IMR-90 (cell line): ENCODE data around the gene DARS1. TPM values are rescaled to one million over a fixed set of nuclear protein-coding genes. Genes with fewer than 3 reads are reported as not detected.

ENCODE experiments used
- ATAC-seq: fragments of 200-7000 bp; cut with Tn5 transposase; 2 replicates; pipeline ENCODE4 v1.9.1; 2020; ENCODE audit warnings: low read depth, mild to moderate bottlenecking, moderate library complexity
- BruUV-seq: library from RNA; stranded (reverse); fragments of 400-500 nt; replicated peaks from 2 replicates; lab custom pipeline; 2021; lab: Mats Ljungman, UMichigan
- CTCF ChIA-PET: fragments of 300-600 bp; formaldehyde crosslinking; extraction: SDS; loops from one replicate; lab custom pipeline; 2021; ENCODE audit warnings: antibody characterized with exemption; lab: Yijun Ruan, JAX
- POLR2A ChIA-PET: fragments of 300-600 bp; sonication (Branson Sonifier 250); formaldehyde crosslinking; loops from one replicate; lab custom pipeline; 2022; ENCODE audit warnings: antibody characterized with exemption; ENCODE audit not compliant: unreplicated experiment; lab: Charles Lee
- DNase-seq: peaks from one replicate; pipeline ENCODE4 v3.0.0; 2013
- H2AFZ ChIP-seq: replicated peaks from 2 replicates; pipeline ENCODE3; 2013; ENCODE audit warnings: low read length, mild to moderate bottlenecking; ENCODE audit not compliant: poor library complexity
- H2AK5ac ChIP-seq: 2 replicates; pipeline ENCODE4 v1.6.1; 2013; ENCODE audit warnings: low read depth, low read length, inconsistent platforms
- H2AK9ac ChIP-seq: replicated peaks from 2 replicates; pipeline ENCODE3; 2013; ENCODE audit warnings: mild to moderate bottlenecking, low read depth, low read length, moderate library complexity; ENCODE audit not compliant: poor library complexity
- H2BK120ac ChIP-seq: 2 replicates; pipeline ENCODE4 v1.6.1; 2013; ENCODE audit warnings: low read depth, low read length, inconsistent platforms
- H2BK15ac ChIP-seq: 3 replicates; pipeline ENCODE4 v1.6.1; 2013; ENCODE audit warnings: low read depth, low read length, inconsistent platforms
- H2BK20ac ChIP-seq: 2 replicates; pipeline ENCODE4 v1.6.1; 2013; ENCODE audit warnings: low read depth, mild to moderate bottlenecking, inconsistent platforms, low read length, moderate library complexity
- H2BK5ac ChIP-seq: 2 replicates; pipeline ENCODE4 v1.6.1; 2013; ENCODE audit warnings: mild to moderate bottlenecking, low read depth, low read length, inconsistent platforms; ENCODE audit not compliant: poor library complexity, severe bottlenecking
- H3K14ac ChIP-seq: replicated peaks from 2 replicates; pipeline ENCODE4 v1.6.1; 2013; ENCODE audit warnings: low read depth, low read length, inconsistent platforms
- H3K18ac ChIP-seq: 2 replicates; pipeline ENCODE4 v1.6.1; 2013; ENCODE audit warnings: low read depth, low read length, control low read depth
- H3K23ac ChIP-seq: 2 replicates; pipeline ENCODE4 v1.6.1; 2013; ENCODE audit warnings: low read depth, low read length, inconsistent platforms
- H3K27ac ChIP-seq: 2 replicates; pipeline ENCODE4 v1.5.1; 2013; ENCODE audit warnings: mild to moderate bottlenecking, control low read depth, low read length; ENCODE audit not compliant: insufficient read depth
- H3K27me3 ChIP-seq: 2 replicates; pipeline ENCODE4 v1.6.1; 2013; ENCODE audit warnings: low read length; ENCODE audit not compliant: control insufficient read depth, insufficient read depth
- H3K36me3 ChIP-seq: 2 replicates; pipeline ENCODE4 v1.6.1; 2013; ENCODE audit warnings: low read length, mixed read lengths; ENCODE audit not compliant: control insufficient read depth, insufficient read depth
- H3K4ac ChIP-seq: 2 replicates; pipeline ENCODE4 v1.6.1; 2013; ENCODE audit warnings: low read depth, low read length, inconsistent platforms
- H3K4me1 ChIP-seq: 2 replicates; pipeline ENCODE4 v1.6.1; 2013; ENCODE audit warnings: low read length, mixed read lengths; ENCODE audit not compliant: control insufficient read depth, insufficient read depth
- H3K4me2 ChIP-seq: 2 replicates; pipeline ENCODE4 v1.6.1; 2013; ENCODE audit warnings: low read depth, mild to moderate bottlenecking, control low read depth, low read length, moderate library complexity
- H3K4me3 ChIP-seq: 2 replicates; pipeline ENCODE4 v1.5.1; 2013; ENCODE audit warnings: low read depth, mild to moderate bottlenecking, control low read depth, low read length, moderate library complexity; ENCODE audit not compliant: insufficient read depth
- H3K56ac ChIP-seq: 2 replicates; pipeline ENCODE4 v1.6.1; 2013; ENCODE audit warnings: low read length, inconsistent platforms; ENCODE audit not compliant: insufficient read depth; ENCODE audit errors: extremely low read depth
- H3K79me1 ChIP-seq, 2 experiments: 2 replicates each; pipeline ENCODE4 v1.6.1; 2013; ENCODE audit warnings: low read length in 2 of 2, inconsistent platforms in 1 of 2, low read depth in 1 of 2
- H3K9ac ChIP-seq: 2 replicates; pipeline ENCODE4 v1.6.1; 2013; ENCODE audit warnings: low read depth, low read length, control low read depth
- H3K9me1 ChIP-seq: 2 replicates; pipeline ENCODE4 v1.6.1; 2013; ENCODE audit warnings: low read length, inconsistent platforms; ENCODE audit not compliant: insufficient read depth
- H3K9me3 ChIP-seq: 2 replicates; pipeline ENCODE4 v1.6.1; 2013; ENCODE audit warnings: low read length; ENCODE audit not compliant: control insufficient read depth, insufficient read depth
- H4K20me1 ChIP-seq: 2 replicates; pipeline ENCODE4 v1.6.1; 2013; ENCODE audit warnings: low read length, inconsistent platforms; ENCODE audit not compliant: insufficient read depth
- H4K5ac ChIP-seq: 2 replicates; pipeline ENCODE4 v1.6.1; 2013; ENCODE audit warnings: mild to moderate bottlenecking, low read depth, low read length, control low read depth
- H4K8ac ChIP-seq, 2 experiments: 2 replicates each; pipeline ENCODE4 v1.6.1; 2013; ENCODE audit warnings: low read depth in 2 of 2, low read length in 2 of 2, control low read depth in 1 of 2, inconsistent platforms in 1 of 2
- H4K91ac ChIP-seq: 2 replicates; pipeline ENCODE4 v1.6.1; 2013; ENCODE audit warnings: low read depth, low read length, inconsistent platforms; ENCODE audit not compliant: insufficient read depth
- BHLHE40 ChIP-seq: fragments of 150-350 bp; IDR thresholded peaks from 2 replicates; pipeline ENCODE4 v1.6.1; 2016; ENCODE audit warnings: mild to moderate bottlenecking, low read depth, low read length
- CEBPB ChIP-seq: IDR thresholded peaks from 2 replicates; pipeline ENCODE4 v1.6.1; 2012; ENCODE audit warnings: low read depth, low read length, improper control_type of control experiment
- CHD1 ChIP-seq: IDR thresholded peaks from 2 replicates; pipeline ENCODE4 v1.6.1; 2012; ENCODE audit warnings: low read depth, low read length, improper control_type of control experiment
- FOS ChIP-seq: fragments of 150-350 bp; IDR thresholded peaks from 2 replicates; pipeline ENCODE4 v1.6.1; 2016; ENCODE audit warnings: low read depth, low read length
- MAFK ChIP-seq: IDR thresholded peaks from 2 replicates; pipeline ENCODE4 v1.6.1; 2012; ENCODE audit warnings: low read depth, low read length, improper control_type of control experiment
- MAZ ChIP-seq: IDR thresholded peaks from 2 replicates; pipeline ENCODE4 v1.6.1; 2012; ENCODE audit warnings: low read depth, mild to moderate bottlenecking, low read length, improper control_type of control experiment, moderate library complexity, borderline replicate concordance
- MXI1 ChIP-seq: IDR thresholded peaks from 2 replicates; pipeline ENCODE4 v1.6.1; 2012; ENCODE audit warnings: low read depth, mild to moderate bottlenecking, low read length, moderate library complexity, borderline replicate concordance
- NFE2L2 ChIP-seq: fragments of 150-350 bp; IDR thresholded peaks from 2 replicates; pipeline ENCODE4 v1.6.1; 2016; ENCODE audit warnings: low read depth, mild to moderate bottlenecking, low read length
- POLR2A ChIP-seq: IDR thresholded peaks from 2 replicates; pipeline ENCODE4 v1.6.1; 2012; ENCODE audit warnings: mild to moderate bottlenecking, low read depth, low read length
- RAD21 ChIP-seq: IDR thresholded peaks from 2 replicates; pipeline ENCODE4 v1.6.1; 2012; ENCODE audit warnings: low read length, improper control_type of control experiment
- RCOR1 ChIP-seq: IDR thresholded peaks from 2 replicates; pipeline ENCODE4 v1.6.1; 2012; ENCODE audit warnings: mild to moderate bottlenecking, low read length, improper control_type of control experiment; ENCODE audit not compliant: insufficient replicate concordance
- RFX5 ChIP-seq: IDR thresholded peaks from 2 replicates; pipeline ENCODE4 v1.8.0; 2012; ENCODE audit warnings: low read depth, mild to moderate bottlenecking, low read length, moderate library complexity
- SMC3 ChIP-seq: fragments of 150-350 bp; IDR thresholded peaks from 2 replicates; pipeline ENCODE4 v1.6.1; 2016; ENCODE audit warnings: low read depth, mild to moderate bottlenecking, antibody characterized with exemption, low read length, moderate library complexity
- WGBS, 2 experiments: methylation state at CpG; one replicate each; pipeline versions ENCODE4 v1.1.5 to v1.1.7; 2013; ENCODE audit warnings: missing lambda C conversion rate in 2 of 2; ENCODE audit not compliant: insufficient read length in 1 of 2; ENCODE audit errors: extremely low coverage in 2 of 2; 5-methylcytosine and 5-hydroxymethylcytosine counted together
- dilution Hi-C: fragments of 300-500 bp; cut with HindIII; formaldehyde crosslinking; loops from one replicate; pipeline ENCODE4 v1.14.3; 2018; ENCODE audit warnings: low sequenced_read_pairs; ENCODE audit not compliant: unreplicated experiment
- in situ Hi-C: fragments of 300-500 bp; cut with MboI; formaldehyde crosslinking; loops from 3 replicates; pipeline ENCODE4 v1.14.3; 2019; ENCODE audit warnings: low sequenced_read_pairs, inconsistent platforms, mixed read lengths
- intact Hi-C: fragments of 100-400 bp; cut with micrococcal nuclease; formaldehyde crosslinking; loops from 2 replicates; pipeline ENCODE4 v1.10.0; 2022
- polyA plus RNA-seq, 3 experiments: library from polyadenylated mRNA; depleted of rRNA; stranded (reverse); fragments of >200 nt; gene quantifications; 2 replicates each; pipeline ENCODE4 v1.2.3, GENCODE V29; 2012; ENCODE audit warnings: low replicate concordance in 1 of 3
- total RNA-seq: library from RNA; depleted of rRNA; stranded (reverse); fragments of >200 nt; gene quantifications from 2 replicates; pipeline ENCODE4 v1.2.3, GENCODE V29; 2012
- TF ChIP-seq, protein P1 (sequence below): fragments of 150-350 bp; IDR thresholded peaks from 2 replicates; pipeline ENCODE4 v1.6.1; 2016; ENCODE audit warnings: low read depth, mild to moderate bottlenecking, low read length, moderate library complexity, borderline replicate concordance
- TF ChIP-seq, protein P2 (sequence below): conservative IDR thresholded peaks from 2 replicates; pipeline ENCODE4 v1.5.1; 2012; ENCODE audit warnings: mild to moderate bottlenecking, low read depth, low read length, improper control_type of control experiment
- TF ChIP-seq, protein P3 (sequence below): fragments of 150-350 bp; IDR thresholded peaks from 2 replicates; pipeline ENCODE4 v1.6.1; 2017; ENCODE audit warnings: mild to moderate bottlenecking, antibody characterized with exemption, low read length, low read depth

DARS1 gene
- total and polyA plus RNA-seq, 2 of the 4 experiments (the other 2 are of a cell fraction) = 56.5 to 66.5 TPM

DNA sequence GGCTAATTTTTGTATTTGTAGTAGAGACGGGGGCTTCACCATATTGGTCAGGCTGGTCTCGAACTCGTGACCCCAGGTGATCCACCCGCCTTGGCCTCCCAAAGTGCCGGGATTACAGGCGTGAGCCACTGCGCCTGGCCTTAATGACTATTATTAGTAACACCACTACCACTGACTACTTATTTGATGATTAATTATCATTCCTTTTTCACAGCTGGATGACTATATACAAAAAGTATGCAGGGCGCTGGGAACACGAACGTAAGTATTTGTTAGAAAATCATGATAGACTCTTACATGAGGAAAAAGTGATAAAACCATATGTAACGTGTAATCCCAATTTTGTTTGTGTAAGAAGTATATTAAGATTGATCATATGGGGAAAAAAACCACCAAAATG lies 21.6 kb downstream of the DARS1 start:
- H4K8ac ChIP-seq = no peak overlapping the region
- no CpG with 5 or more reads among the region's 11 CpGs for WGBS, 2 experiments
- H3K9me1 ChIP-seq = no peaks in the 10 kb centered on the region
- H2AK9ac ChIP-seq = no peak overlapping the region
- no peak overlapping the region for H3K14ac ChIP-seq
- H2AFZ ChIP-seq = no peak overlapping the region
- DNase-seq (peak; percentile 37), ATAC-seq (no peak)
- peaks cover 2% of the 10 kb centered on the region; the same call in 1 of the 2 replicates for H3K4me1 ChIP-seq
- dilution Hi-C loops = no loop called here
- POLR2A ChIA-PET = no interaction called here
- peaks cover 4 to 20% of the 10 kb centered on the region in 2 experiments for H3K79me1 ChIP-seq
- H3K4ac ChIP-seq = no peak overlapping the region
- no peaks in the 10 kb centered on the region for H3K27me3 ChIP-seq
- H3K18ac ChIP-seq = no peak overlapping the region
- H3K23ac ChIP-seq = no peak overlapping the region
- intact Hi-C loops = no loop called here
- H4K91ac ChIP-seq = no peak overlapping the region
- H3K27ac ChIP-seq = no peak overlapping the region
- H2BK15ac ChIP-seq = no peak overlapping the region
- in situ Hi-C loops = no loop called here
- H4K20me1 ChIP-seq = peaks cover 3% of the 10 kb centered on the region; the same call in 1 of the 2 replicates
- no peaks in the 10 kb centered on the region for H3K9me3 ChIP-seq
- H2BK20ac ChIP-seq = no peak overlapping the region
- no peak overlapping the region for H3K56ac ChIP-seq
- no peak overlapping the region for H2BK5ac ChIP-seq
- CTCF ChIA-PET = no interaction called here
- no peak overlapping the region for H3K4me2 ChIP-seq
- no TSS peak for BruUV-seq
- no peak overlapping the region for H3K9ac ChIP-seq
- H2BK120ac ChIP-seq = no peak overlapping the region
- H3K36me3 ChIP-seq = peaks cover 5% of the 10 kb centered on the region
- no peak for TF ChIP-seq RFX5
- no peak for TF ChIP-seq MAZ
- no peak for TF ChIP-seq FOS
- no peak for TF ChIP-seq CEBPB
- TF ChIP-seq, protein P1, sequence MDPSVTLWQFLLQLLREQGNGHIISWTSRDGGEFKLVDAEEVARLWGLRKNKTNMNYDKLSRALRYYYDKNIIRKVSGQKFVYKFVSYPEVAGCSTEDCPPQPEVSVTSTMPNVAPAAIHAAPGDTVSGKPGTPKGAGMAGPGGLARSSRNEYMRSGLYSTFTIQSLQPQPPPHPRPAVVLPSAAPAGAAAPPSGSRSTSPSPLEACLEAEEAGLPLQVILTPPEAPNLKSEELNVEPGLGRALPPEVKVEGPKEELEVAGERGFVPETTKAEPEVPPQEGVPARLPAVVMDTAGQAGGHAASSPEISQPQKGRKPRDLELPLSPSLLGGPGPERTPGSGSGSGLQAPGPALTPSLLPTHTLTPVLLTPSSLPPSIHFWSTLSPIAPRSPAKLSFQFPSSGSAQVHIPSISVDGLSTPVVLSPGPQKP = no peak
- TF ChIP-seq BHLHE40 = no peak
- TF ChIP-seq SMC3 = no peak
- no peak for TF ChIP-seq MXI1
- no peak for TF ChIP-seq RAD21
- no peak for TF ChIP-seq CHD1
- TF ChIP-seq POLR2A = no peak
- TF ChIP-seq, protein P2, sequence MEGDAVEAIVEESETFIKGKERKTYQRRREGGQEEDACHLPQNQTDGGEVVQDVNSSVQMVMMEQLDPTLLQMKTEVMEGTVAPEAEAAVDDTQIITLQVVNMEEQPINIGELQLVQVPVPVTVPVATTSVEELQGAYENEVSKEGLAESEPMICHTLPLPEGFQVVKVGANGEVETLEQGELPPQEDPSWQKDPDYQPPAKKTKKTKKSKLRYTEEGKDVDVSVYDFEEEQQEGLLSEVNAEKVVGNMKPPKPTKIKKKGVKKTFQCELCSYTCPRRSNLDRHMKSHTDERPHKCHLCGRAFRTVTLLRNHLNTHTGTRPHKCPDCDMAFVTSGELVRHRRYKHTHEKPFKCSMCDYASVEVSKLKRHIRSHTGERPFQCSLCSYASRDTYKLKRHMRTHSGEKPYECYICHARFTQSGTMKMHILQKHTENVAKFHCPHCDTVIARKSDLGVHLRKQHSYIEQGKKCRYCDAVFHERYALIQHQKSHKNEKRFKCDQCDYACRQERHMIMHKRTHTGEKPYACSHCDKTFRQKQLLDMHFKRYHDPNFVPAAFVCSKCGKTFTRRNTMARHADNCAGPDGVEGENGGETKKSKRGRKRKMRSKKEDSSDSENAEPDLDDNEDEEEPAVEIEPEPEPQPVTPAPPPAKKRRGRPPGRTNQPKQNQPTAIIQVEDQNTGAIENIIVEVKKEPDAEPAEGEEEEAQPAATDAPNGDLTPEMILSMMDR = no peak
- TF ChIP-seq MAFK = no peak
- TF ChIP-seq, protein P3, sequence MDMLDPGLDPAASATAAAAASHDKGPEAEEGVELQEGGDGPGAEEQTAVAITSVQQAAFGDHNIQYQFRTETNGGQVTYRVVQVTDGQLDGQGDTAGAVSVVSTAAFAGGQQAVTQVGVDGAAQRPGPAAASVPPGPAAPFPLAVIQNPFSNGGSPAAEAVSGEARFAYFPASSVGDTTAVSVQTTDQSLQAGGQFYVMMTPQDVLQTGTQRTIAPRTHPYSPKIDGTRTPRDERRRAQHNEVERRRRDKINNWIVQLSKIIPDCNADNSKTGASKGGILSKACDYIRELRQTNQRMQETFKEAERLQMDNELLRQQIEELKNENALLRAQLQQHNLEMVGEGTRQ = no peak
- no peak for TF ChIP-seq RCOR1
- TF ChIP-seq NFE2L2 = no peak
- H2AK5ac ChIP-seq = no peak overlapping the region
- no peak overlapping the region for H3K4me3 ChIP-seq
- no peak overlapping the region for H4K5ac ChIP-seq
